ENCODE results near the gene CDT1. TPM values are rescaled to one million over a fixed set of nuclear protein-coding genes. Genes with fewer than 3 reads are reported as not detected.

CDT1 gene
- polyA plus RNA-seq, 1 of the 3 experiments (the other 2 are of a cell fraction): 6.1 TPM

DNA sequence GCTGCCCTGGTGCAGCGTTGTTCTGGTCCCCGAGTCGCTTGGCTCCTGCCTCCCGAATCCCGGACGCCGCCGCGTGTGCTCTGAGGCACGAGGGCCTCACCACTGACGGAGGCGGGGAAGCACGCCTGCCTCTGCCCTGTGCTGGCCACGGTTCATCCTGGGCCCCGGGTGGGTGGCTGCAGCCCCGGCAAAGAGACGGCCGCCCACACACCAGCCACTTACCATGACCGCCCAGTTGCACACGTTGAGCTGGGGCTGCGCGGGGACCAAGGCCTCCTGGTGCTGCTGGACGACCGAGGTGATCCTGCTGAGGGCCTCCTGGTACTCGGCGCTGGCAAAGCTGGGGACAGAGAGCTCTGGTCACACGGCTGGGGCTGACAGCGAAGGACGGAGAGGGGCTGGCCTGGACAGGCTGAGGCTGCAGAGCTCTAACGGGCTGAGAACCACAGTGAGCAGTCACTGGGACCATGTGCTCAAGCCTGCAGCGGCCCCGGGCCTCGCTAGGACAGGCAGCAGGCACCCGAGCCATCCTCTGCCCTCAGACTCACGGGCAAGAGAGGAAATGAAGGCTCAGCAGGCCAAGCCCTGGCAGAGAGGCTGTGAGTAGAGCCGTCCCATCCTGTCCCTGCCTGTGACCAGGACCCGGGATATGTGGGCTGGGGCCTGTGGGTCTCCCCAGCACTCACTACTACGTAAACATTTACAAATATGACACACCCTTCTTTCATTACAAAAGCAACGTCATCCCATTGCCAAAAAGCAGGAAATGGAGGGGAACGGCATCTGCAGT is 14.4 kb downstream of the CDT1 start:
- H3K4me2 ChIP-seq: no peak overlapping the region
- DNase-seq: no peak
- no peak overlapping the region for H3K9ac ChIP-seq
- H3K4me3 ChIP-seq (ENCODE audit: low read depth in 2 of 2, low read length in 1 of 2): no peak overlapping the region
- no peaks in the 10 kb centered on the region for H4K20me1 ChIP-seq (ENCODE audit: insufficient read depth)
- no peak overlapping the region for H3K27ac ChIP-seq (ENCODE audit: low read depth in 2 of 2, low read length in 1 of 2)
- no peak for TF ChIP-seq TCF12 (IDR thresholded peaks at IDR 0.05)
- no peak for TF ChIP-seq EP300 (IDR thresholded peaks at IDR 0.05; ENCODE audit: borderline replicate concordance in 1 of 2, low read depth in 1 of 2, low read length in 1 of 2)
- no peak for TF ChIP-seq YY1 (IDR thresholded peaks at IDR 0.05; ENCODE audit: low read depth)
- no peak for TF ChIP-seq MEF2A (IDR thresholded peaks at IDR 0.05; ENCODE audit: borderline replicate concordance, low read depth)
- TF ChIP-seq SMC3 (IDR thresholded peaks at IDR 0.05; ENCODE audit: low read depth, low read length): no peak
- TF ChIP-seq GABPA (IDR thresholded peaks at IDR 0.05; ENCODE audit: low read depth): no peak
- TF ChIP-seq RFX5 (IDR thresholded peaks at IDR 0.05; ENCODE audit: low read length): no peak
- no peak for TF ChIP-seq FOXJ3 (CRISPR knock-in tag; IDR thresholded peaks at IDR 0.05)
- TF ChIP-seq, protein P1, sequence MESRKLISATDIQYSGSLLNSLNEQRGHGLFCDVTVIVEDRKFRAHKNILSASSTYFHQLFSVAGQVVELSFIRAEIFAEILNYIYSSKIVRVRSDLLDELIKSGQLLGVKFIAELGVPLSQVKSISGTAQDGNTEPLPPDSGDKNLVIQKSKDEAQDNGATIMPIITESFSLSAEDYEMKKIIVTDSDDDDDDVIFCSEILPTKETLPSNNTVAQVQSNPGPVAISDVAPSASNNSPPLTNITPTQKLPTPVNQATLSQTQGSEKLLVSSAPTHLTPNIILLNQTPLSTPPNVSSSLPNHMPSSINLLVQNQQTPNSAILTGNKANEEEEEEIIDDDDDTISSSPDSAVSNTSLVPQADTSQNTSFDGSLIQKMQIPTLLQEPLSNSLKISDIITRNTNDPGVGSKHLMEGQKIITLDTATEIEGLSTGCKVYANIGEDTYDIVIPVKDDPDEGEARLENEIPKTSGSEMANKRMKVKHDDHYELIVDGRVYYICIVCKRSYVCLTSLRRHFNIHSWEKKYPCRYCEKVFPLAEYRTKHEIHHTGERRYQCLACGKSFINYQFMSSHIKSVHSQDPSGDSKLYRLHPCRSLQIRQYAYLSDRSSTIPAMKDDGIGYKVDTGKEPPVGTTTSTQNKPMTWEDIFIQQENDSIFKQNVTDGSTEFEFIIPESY (IDR thresholded peaks at IDR 0.05; ENCODE audit: borderline replicate concordance, low read depth): no peak
- TF ChIP-seq CHD2 (IDR thresholded peaks at IDR 0.05; ENCODE audit: low read length, partially characterized antibody): no peak
- no peak for TF ChIP-seq RXRA (IDR thresholded peaks at IDR 0.05; ENCODE audit: borderline replicate concordance, low read depth)
- no peak for TF ChIP-seq FOXM1 (IDR thresholded peaks at IDR 0.05; ENCODE audit: low read depth)
- no peak for TF ChIP-seq MXI1 (IDR thresholded peaks at IDR 0.05; ENCODE audit: low read depth, low read length)
- TF ChIP-seq CTCF (IDR thresholded peaks at IDR 0.05): no peak
- peaks cover 1% of the 10 kb centered on the region for H3F3A ChIP-seq (replicated peaks; ENCODE audit: insufficient read depth)
- H2AFZ ChIP-seq (ENCODE audit: low read depth): no peak overlapping the region
- WGBS (ENCODE audit: low lambda C conversion rate): 86% methylated on average over 15 of the region's 40 CpGs
- H3K9me2 ChIP-seq: no peaks in the 10 kb centered on the region
- ChIA-PET POLR2A (interaction anchor here (1.1 kb wide), 1 partner anchor 40 kb away, joined by 3 read pairs; no protein-coding TSS in a partner anchor), CTCF (interaction anchor here (0.8 to 9.1 kb wide), 6 partner anchors 9 to 351 kb away, joined by 3 to 82 read pairs (median 4); partner anchors contain the start of genes CDH15, GALNS and TRAPPC2L)
- no peaks in the 10 kb centered on the region for H3K27me3 ChIP-seq (ENCODE audit: insufficient read depth)
- no peaks in the 10 kb centered on the region for H3K9me3 ChIP-seq
- peaks cover 0 to 8% of the 10 kb centered on the region in 2 experiments for H3K36me3 ChIP-seq (replicated peaks in 1 of 2; ENCODE audit: control insufficient read depth in 1 of 2, insufficient read depth in 2 of 2, low read length in 1 of 2)
- H3K79me2 ChIP-seq (ENCODE audit: insufficient read depth): no peaks in the 10 kb centered on the region
- H3K4me1 ChIP-seq (ENCODE audit: control insufficient read depth in 1 of 2, insufficient read depth in 2 of 2, low read depth in 1 of 2, low read length in 1 of 2): peaks cover 0 to 8% of the 10 kb centered on the region in 2 experiments; a peak in 1 of 4 replicates

Data from SK-N-SH (cell line).